ENCODE measurements around the gene ZNF197. TPM values are rescaled to one million over a fixed set of nuclear protein-coding genes. Genes with fewer than 3 reads are reported as not detected.

ZNF197 gene
- total RNA-seq, 5 donors from 2014 or later (not counting 1 experiment from before 2014, with no cell fraction given), result 8.2 to 16.0 (median 14.4) TPM

- 100% methylated on average over 3 of the region's 5 CpGs for WGBS (ENCODE audit: insufficient coverage)
- no peak overlapping the region for H3K4me3 ChIP-seq (ENCODE audit: control insufficient read depth in 1 of 2, extremely low read depth in 1 of 2, low read length in 1 of 2)
- Mint-ChIP-seq H3K27ac (no peak overlapping the region), H3K36me3 (peaks cover 59% of the 10 kb centered on the region), H3K4me1 (peaks cover 3 to 8% (median 4%) of the 10 kb centered on the region in 3 donors), H3K9me3 (peaks cover 25 to 49% (median 36%) of the 10 kb centered on the region in 3 donors), H3K4me3 (no peak overlapping the region), H3K27me3 (no peaks in the 10 kb centered on the region)
- CTCF ChIA-PET, result interaction anchor here in 1 of 2 donors (0.6 kb wide), 1 partner anchor 133 kb away, joined by 3 read pairs; no protein-coding TSS in a partner anchor
- no peaks in the 10 kb centered on the region for H3K27me3 ChIP-seq (replicated peaks in 1 of 2; ENCODE audit: control insufficient read depth in 2 of 2, extremely low read depth in 1 of 2, insufficient read depth in 2 of 2, low read length in 1 of 2)
- no peaks in the 10 kb centered on the region for H3K9me3 ChIP-seq
- ATAC-seq (replicated peaks in 1 of 4) (no peak), DNase-seq (no peak)
- POLR2A ChIA-PET, result no interaction called here
- no peak overlapping the region for H3K27ac ChIP-seq (ENCODE audit: low read length)
- peaks cover 0 to under 1% of the 10 kb centered on the region in 2 experiments for H3K4me1 ChIP-seq (ENCODE audit: control insufficient read depth in 1 of 2, extremely low read depth in 1 of 2, insufficient read depth in 2 of 2, low read length in 2 of 2)
- H3K36me3 ChIP-seq (ENCODE audit: control insufficient read depth in 2 of 2, extremely low read depth in 1 of 2, insufficient read depth in 1 of 2, low read length in 1 of 2), result peaks cover 10 to 30% of the 10 kb centered on the region in 2 donors
Measured at GRCh38 chr3:44654039-44654438, 29.2 kb downstream of the ZNF197 start.

GRCh38 chr3:44659015-44659414 is 34.2 kb downstream of the ZNF197 start:
- H3K27me3 Mint-ChIP-seq, result no peaks in the 10 kb centered on the region
- Histone ChIP-seq H3K9me3 (no peaks in the 10 kb centered on the region), H3K27ac (ENCODE audit: low read length) (no peak overlapping the region), H3K36me3 (ENCODE audit: control insufficient read depth in 2 of 2, extremely low read depth in 1 of 2, insufficient read depth in 1 of 2, low read length in 1 of 2) (peaks cover 8 to 24% of the 10 kb centered on the region in 2 donors), H3K4me3 (ENCODE audit: control insufficient read depth in 1 of 2, extremely low read depth in 1 of 2, low read length in 1 of 2) (no peak overlapping the region), H3K4me1 (ENCODE audit: control insufficient read depth in 1 of 2, extremely low read depth in 1 of 2, insufficient read depth in 2 of 2, low read length in 2 of 2) (no peaks in the 10 kb centered on the region), H3K27me3 (replicated peaks in 1 of 2; ENCODE audit: control insufficient read depth in 2 of 2, extremely low read depth in 1 of 2, insufficient read depth in 2 of 2, low read length in 1 of 2) (no peaks in the 10 kb centered on the region)
- 100% methylated on average over 4 of the region's 7 CpGs for WGBS (ENCODE audit: insufficient coverage)
- peaks cover 58% of the 10 kb centered on the region for H3K36me3 Mint-ChIP-seq
- ATAC-seq (replicated peaks in 1 of 4), result no peak
- no peak for DNase-seq
- H3K9me3 Mint-ChIP-seq, result peaks cover 26 to 60% (median 47%) of the 10 kb centered on the region in 3 donors
- H3K4me1 Mint-ChIP-seq, result no peaks in the 10 kb centered on the region
- ChIA-PET POLR2A (no interaction called here), CTCF (no interaction called here)
- no peak overlapping the region for H3K27ac Mint-ChIP-seq
- H3K4me3 Mint-ChIP-seq, result no peak overlapping the region

DNA sequence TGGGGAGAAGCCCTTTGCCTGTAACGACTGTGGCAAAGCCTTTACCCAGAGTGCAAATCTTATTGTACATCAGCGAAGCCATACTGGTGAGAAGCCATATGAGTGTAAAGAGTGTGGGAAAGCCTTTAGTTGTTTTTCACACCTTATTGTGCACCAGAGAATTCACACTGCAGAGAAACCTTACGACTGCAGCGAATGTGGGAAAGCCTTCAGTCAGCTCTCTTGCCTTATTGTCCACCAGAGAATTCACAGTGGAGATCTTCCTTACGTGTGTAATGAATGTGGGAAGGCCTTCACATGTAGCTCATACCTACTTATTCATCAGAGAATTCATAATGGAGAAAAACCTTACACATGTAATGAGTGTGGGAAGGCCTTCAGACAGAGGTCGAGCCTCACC is 34.6 kb downstream of the ZNF197 start:
- ATAC-seq (replicated peaks in 1 of 4), result no peak
- Mint-ChIP-seq H3K36me3 (peaks cover 57% of the 10 kb centered on the region), H3K9me3 (peaks cover 29 to 61% (median 49%) of the 10 kb centered on the region in 3 donors), H3K27me3 (no peaks in the 10 kb centered on the region), H3K4me1 (no peaks in the 10 kb centered on the region), H3K27ac (no peak overlapping the region), H3K4me3 (no peak overlapping the region)
- no peaks in the 10 kb centered on the region for H3K9me3 ChIP-seq
- H3K27ac ChIP-seq (ENCODE audit: low read length), result no peak overlapping the region
- no peak overlapping the region for H3K4me3 ChIP-seq (ENCODE audit: control insufficient read depth in 1 of 2, extremely low read depth in 1 of 2, low read length in 1 of 2)
- H3K27me3 ChIP-seq (replicated peaks in 1 of 2; ENCODE audit: control insufficient read depth in 2 of 2, extremely low read depth in 1 of 2, insufficient read depth in 2 of 2, low read length in 1 of 2), result no peaks in the 10 kb centered on the region
- CTCF ChIA-PET, result no interaction called here
- H3K4me1 ChIP-seq (ENCODE audit: control insufficient read depth in 1 of 2, extremely low read depth in 1 of 2, insufficient read depth in 2 of 2, low read length in 2 of 2), result no peaks in the 10 kb centered on the region
- no peak for DNase-seq
- no CpG with 5 or more reads among the region's 6 CpGs for WGBS (ENCODE audit: insufficient coverage)
- POLR2A ChIA-PET, result no interaction called here
- H3K36me3 ChIP-seq (ENCODE audit: control insufficient read depth in 2 of 2, extremely low read depth in 1 of 2, insufficient read depth in 1 of 2, low read length in 1 of 2), result peaks cover 8 to 22% of the 10 kb centered on the region in 2 donors

DNA sequence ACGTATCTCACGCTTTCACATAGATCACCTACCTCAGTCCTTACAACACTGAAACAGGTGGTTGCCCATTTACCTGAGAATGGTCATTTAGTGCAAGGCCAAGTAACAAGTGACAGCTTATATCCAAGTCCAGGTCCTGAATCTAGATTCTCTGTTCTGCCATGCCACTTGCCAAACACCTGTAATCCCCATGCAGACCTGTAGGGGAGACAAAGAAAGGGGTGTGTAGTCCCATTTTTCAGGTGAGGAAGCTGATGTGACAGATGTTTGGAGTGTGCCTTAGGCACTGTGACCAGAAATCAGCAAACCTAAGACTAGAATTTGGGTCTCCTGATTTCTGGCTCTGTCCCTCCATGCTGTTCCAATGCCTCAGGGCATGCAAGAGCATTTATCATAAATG is 36.4 kb downstream of the ZNF197 start:
- peaks cover 52% of the 10 kb centered on the region for H3K36me3 Mint-ChIP-seq
- no peak overlapping the region for H3K27ac Mint-ChIP-seq
- no peak overlapping the region for H3K4me3 Mint-ChIP-seq
- Histone ChIP-seq H3K4me1 (ENCODE audit: control insufficient read depth in 1 of 2, extremely low read depth in 1 of 2, insufficient read depth in 2 of 2, low read length in 2 of 2) (no peaks in the 10 kb centered on the region), H3K4me3 (ENCODE audit: control insufficient read depth in 1 of 2, extremely low read depth in 1 of 2, low read length in 1 of 2) (no peak overlapping the region), H3K27ac (ENCODE audit: low read length) (no peak overlapping the region), H3K9me3 (no peaks in the 10 kb centered on the region), H3K36me3 (ENCODE audit: control insufficient read depth in 2 of 2, extremely low read depth in 1 of 2, insufficient read depth in 1 of 2, low read length in 1 of 2) (peaks cover 8 to 22% of the 10 kb centered on the region in 2 donors), H3K27me3 (replicated peaks in 1 of 2; ENCODE audit: control insufficient read depth in 2 of 2, extremely low read depth in 1 of 2, insufficient read depth in 2 of 2, low read length in 1 of 2) (no peaks in the 10 kb centered on the region)
- no peaks in the 10 kb centered on the region for H3K27me3 Mint-ChIP-seq
- H3K9me3 Mint-ChIP-seq, result peaks cover 30 to 68% (median 61%) of the 10 kb centered on the region in 3 donors
- ATAC-seq (replicated peaks in 1 of 4), result no peak
- DNase-seq, result no peak
- POLR2A ChIA-PET, result no interaction called here
- CTCF ChIA-PET, result no interaction called here
- whole genome bisulfite sequencing (ENCODE audit: insufficient coverage), result 100% methylated on average over 2 of the region's 2 CpGs
- H3K4me1 Mint-ChIP-seq, result no peaks in the 10 kb centered on the region

GRCh38 chr3:44665173-44665572 is 40.3 kb downstream of the ZNF197 start:
- no peak overlapping the region for H3K27ac ChIP-seq (ENCODE audit: low read length)
- H3K27ac Mint-ChIP-seq, result no peak overlapping the region
- no peaks in the 10 kb centered on the region for H3K4me1 ChIP-seq (ENCODE audit: control insufficient read depth in 1 of 2, extremely low read depth in 1 of 2, insufficient read depth in 2 of 2, low read length in 2 of 2)
- no peak overlapping the region for H3K4me3 ChIP-seq (ENCODE audit: control insufficient read depth in 1 of 2, extremely low read depth in 1 of 2, low read length in 1 of 2)
- no peaks in the 10 kb centered on the region for H3K4me1 Mint-ChIP-seq
- DNase-seq, result no peak
- 100% methylated on average over 1 of the region's 3 CpGs for WGBS (ENCODE audit: insufficient coverage)
- no peak for ATAC-seq (replicated peaks in 1 of 4)
- ChIA-PET POLR2A (no interaction called here), CTCF (no interaction called here)
- peaks cover 0 to 8% of the 10 kb centered on the region in 2 donors for H3K27me3 Mint-ChIP-seq
- H3K36me3 ChIP-seq (ENCODE audit: control insufficient read depth in 2 of 2, extremely low read depth in 1 of 2, insufficient read depth in 1 of 2, low read length in 1 of 2), result peaks cover 0 to 3% of the 10 kb centered on the region in 2 donors
- H3K27me3 ChIP-seq (replicated peaks in 1 of 2; ENCODE audit: control insufficient read depth in 2 of 2, extremely low read depth in 1 of 2, insufficient read depth in 2 of 2, low read length in 1 of 2), result no peaks in the 10 kb centered on the region
- peaks cover 18% of the 10 kb centered on the region for H3K36me3 Mint-ChIP-seq
- no peak overlapping the region for H3K4me3 Mint-ChIP-seq
- no peaks in the 10 kb centered on the region for H3K9me3 ChIP-seq
- H3K9me3 Mint-ChIP-seq, result peaks cover 14 to 37% (median 32%) of the 10 kb centered on the region in 3 donors

DNA sequence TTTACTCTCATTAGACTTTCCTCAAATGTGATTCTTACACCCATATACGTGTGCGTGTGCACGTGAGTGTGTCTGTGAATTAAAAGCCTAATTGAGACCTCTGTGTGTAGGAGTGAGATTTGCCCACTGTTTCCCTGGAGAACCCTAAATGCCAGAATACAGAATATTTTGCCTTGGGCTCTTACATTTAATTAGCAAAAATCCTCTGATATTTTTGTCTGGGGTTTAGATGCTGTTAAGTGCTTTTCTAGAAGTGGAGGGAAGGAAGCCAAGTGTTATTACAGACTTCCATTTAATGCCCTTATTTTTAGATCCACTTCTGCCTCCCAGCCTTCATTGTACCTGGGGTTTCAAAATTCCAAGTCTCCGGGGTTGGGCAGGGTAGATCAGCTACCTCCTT is 41.5 kb downstream of the ZNF197 start:
- Mint-ChIP-seq H3K27ac (no peak overlapping the region), H3K36me3 (peaks cover 11% of the 10 kb centered on the region), H3K27me3 (peaks cover 0 to 8% of the 10 kb centered on the region in 2 donors), H3K4me1 (no peaks in the 10 kb centered on the region), H3K9me3 (peaks cover 14 to 30% (median 27%) of the 10 kb centered on the region in 3 donors), H3K4me3 (no peak overlapping the region)
- WGBS (ENCODE audit: insufficient coverage), result 67% methylated on average over 1 of the region's 4 CpGs
- CTCF ChIA-PET, result no interaction called here
- no peaks in the 10 kb centered on the region for H3K9me3 ChIP-seq
- ATAC-seq (replicated peaks in 1 of 4) (no peak), DNase-seq (no peak)
- H3K27me3 ChIP-seq (replicated peaks in 1 of 2; ENCODE audit: control insufficient read depth in 2 of 2, extremely low read depth in 1 of 2, insufficient read depth in 2 of 2, low read length in 1 of 2), result peaks cover 0 to 3% of the 10 kb centered on the region in 2 experiments
- H3K4me3 ChIP-seq (ENCODE audit: control insufficient read depth in 1 of 2, extremely low read depth in 1 of 2, low read length in 1 of 2), result no peak overlapping the region
- H3K4me1 ChIP-seq (ENCODE audit: control insufficient read depth in 1 of 2, extremely low read depth in 1 of 2, insufficient read depth in 2 of 2, low read length in 2 of 2), result no peaks in the 10 kb centered on the region
- POLR2A ChIA-PET, result no interaction called here
- no peaks in the 10 kb centered on the region for H3K36me3 ChIP-seq (ENCODE audit: control insufficient read depth in 2 of 2, extremely low read depth in 1 of 2, insufficient read depth in 1 of 2, low read length in 1 of 2)
- H3K27ac ChIP-seq (ENCODE audit: low read length), result no peak overlapping the region

GRCh38 chr3:44669760-44670159 is 44.9 kb downstream of the ZNF197 start:
- H3K27ac ChIP-seq (ENCODE audit: low read length), result no peak overlapping the region
- no peak for ATAC-seq (replicated peaks in 1 of 4)
- Mint-ChIP-seq H3K4me1 (no peaks in the 10 kb centered on the region), H3K9me3 (peaks cover 21 to 32% (median 22%) of the 10 kb centered on the region in 3 donors), H3K4me3 (no peak overlapping the region), H3K27me3 (peaks cover 0 to 8% of the 10 kb centered on the region in 2 donors), H3K36me3 (peaks cover 4% of the 10 kb centered on the region), H3K27ac (no peak overlapping the region)
- H3K4me1 ChIP-seq (ENCODE audit: control insufficient read depth in 1 of 2, extremely low read depth in 1 of 2, insufficient read depth in 2 of 2, low read length in 2 of 2), result no peaks in the 10 kb centered on the region
- CTCF ChIA-PET, result no interaction called here
- no peaks in the 10 kb centered on the region for H3K9me3 ChIP-seq
- H3K27me3 ChIP-seq (replicated peaks in 1 of 2; ENCODE audit: control insufficient read depth in 2 of 2, extremely low read depth in 1 of 2, insufficient read depth in 2 of 2, low read length in 1 of 2), result peaks cover 0 to 10% of the 10 kb centered on the region in 2 experiments
- no peak for DNase-seq
- H3K36me3 ChIP-seq (ENCODE audit: control insufficient read depth in 2 of 2, extremely low read depth in 1 of 2, insufficient read depth in 1 of 2, low read length in 1 of 2), result no peaks in the 10 kb centered on the region
- POLR2A ChIA-PET, result no interaction called here
- no peak overlapping the region for H3K4me3 ChIP-seq (ENCODE audit: control insufficient read depth in 1 of 2, extremely low read depth in 1 of 2, low read length in 1 of 2)
- 96% methylated on average over 4 of the region's 6 CpGs for WGBS (ENCODE audit: insufficient coverage)
